NCI-H146 treated with DMSO at 0.1 percent for 48 hours (cell line): ENCODE results near the gene EPS15.
"Not testable (repeated sequence)": the region's sequence is repeated elsewhere in the genome, so short reads cannot be mapped to it uniquely, and the experiment has no call there.

Experiments
- DNase-seq: peaks from one replicate; lab custom pipeline; 2025; ENCODE audit not compliant: unreplicated experiment; lab: John Stamatoyannopoulos, UW

The EPS15 gene

GRCh38 chr1:51543858-51544257 lies 24.8 kb upstream of the EPS15 start:
- no peak for DNase-seq

GRCh38 chr1:51542158-51542953 lies 23.3 kb upstream of the EPS15 start:
- DNase-seq, result no peak

GRCh38 chr1:51541313-51542050 lies 22.4 kb upstream of the EPS15 start:
- no peak for DNase-seq

DNA sequence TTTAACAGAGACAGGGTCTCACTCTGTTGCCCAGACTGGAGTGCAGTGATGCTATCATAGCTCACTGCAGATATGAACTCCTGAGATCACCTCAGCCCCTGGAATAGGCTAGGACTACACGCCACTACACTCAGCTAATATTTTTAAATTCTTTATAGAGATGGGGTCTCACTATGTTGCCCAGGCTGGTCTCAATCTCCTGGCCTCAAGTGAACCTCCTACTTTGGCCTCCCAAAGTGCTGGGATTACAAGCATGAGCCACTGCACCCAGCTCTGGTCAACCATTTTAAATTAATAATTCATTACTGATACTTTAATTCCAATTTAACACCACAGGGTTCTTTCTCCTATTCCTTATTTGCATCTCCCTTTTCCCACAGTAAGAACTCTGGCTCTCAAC lies 18.5 kb upstream of the EPS15 start:
- DNase-seq, result no peak

DNA sequence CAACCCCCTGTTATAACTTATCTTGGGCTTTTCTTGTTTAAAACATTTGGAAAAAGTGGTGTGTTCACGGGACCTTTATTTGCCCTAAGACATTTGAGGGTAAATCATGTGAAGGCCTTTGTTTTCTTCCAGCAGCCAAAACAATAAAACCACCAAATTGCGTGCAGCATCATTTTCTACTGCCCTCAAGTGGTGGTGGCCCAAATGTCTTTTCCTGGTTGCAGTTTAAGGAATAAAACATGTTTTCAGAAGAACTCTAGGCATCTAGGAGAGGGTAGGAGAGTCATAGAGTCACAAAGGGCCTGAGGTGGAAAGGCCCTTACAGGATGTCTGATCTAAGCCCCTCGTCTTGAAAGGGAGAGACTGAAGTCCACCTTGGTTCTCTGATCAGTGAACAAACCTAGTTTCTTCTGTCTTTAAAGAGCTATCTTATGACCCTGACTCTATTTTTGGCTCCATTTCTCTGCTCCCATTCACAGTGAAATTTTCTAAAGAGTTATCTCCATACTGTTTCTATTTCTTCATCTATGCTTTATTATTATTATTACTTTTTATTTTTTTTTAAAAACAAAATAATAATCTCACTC lies 16.0 kb upstream of the EPS15 start:
- DNase-seq, result peak; percentile 9

DNA sequence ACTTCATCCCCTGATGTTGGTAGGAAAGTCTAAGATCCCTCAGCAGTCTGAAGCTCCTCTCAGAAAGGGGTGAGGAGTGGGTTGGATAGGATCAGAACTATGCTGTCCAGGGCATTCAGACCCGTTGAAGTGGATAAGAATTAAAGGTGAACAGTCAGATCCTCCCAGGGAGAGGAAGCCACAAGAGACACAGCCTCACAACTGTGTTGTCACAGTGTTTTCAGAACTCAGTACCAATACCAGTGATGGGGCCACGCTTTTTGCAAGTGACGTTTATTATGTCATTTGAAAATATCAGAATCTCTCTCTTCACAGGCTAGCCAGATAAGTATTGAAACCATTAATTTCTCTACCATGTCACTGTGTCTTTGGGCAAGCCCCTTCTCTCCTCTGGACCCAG lies 15.4 kb upstream of the EPS15 start:
- DNase-seq, result no peak

DNA sequence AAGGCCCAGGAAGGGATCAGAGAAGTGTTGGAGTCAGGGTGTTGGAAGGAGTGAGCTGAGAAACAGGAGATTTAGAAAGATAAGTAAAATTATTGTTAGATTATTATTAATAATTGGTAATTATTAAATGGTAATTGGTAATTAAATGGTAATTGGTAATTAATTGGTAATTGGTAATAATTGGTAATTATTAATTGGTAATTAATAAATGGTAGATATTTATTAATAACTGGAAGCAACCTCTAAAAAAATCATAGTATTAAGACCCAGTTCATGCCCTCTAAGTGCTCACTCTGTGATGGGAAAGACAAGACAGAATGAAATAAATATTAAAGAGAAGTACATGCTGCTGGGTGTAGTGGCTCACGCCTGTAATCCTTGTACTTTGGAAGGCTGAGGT lies 13.8 kb upstream of the EPS15 start:
- no peak for DNase-seq

- DNase-seq, result not testable (repeated sequence)
These were observed 11.4 kb upstream of the EPS15 start for GRCh38 chr1:51530447-51530846.

DNA sequence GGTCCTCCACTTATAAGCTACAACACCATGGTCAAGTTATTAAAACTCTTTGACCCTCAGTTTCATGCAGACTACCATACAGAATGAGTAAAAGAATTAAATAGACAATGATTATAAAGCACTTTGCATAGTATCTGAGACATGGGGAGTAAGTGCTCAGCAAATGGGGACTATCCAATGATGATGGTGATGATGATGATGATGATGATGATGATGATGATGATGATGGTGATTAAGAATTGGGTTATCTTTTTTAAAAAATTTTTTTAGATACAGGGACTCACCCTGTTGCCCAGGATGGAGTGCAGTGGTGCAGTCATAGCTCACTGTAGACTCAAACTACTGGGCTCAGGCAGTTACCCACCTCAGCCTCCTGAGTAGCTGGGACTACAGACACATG lies 8.1 kb upstream of the EPS15 start:
- no peak for DNase-seq

DNA sequence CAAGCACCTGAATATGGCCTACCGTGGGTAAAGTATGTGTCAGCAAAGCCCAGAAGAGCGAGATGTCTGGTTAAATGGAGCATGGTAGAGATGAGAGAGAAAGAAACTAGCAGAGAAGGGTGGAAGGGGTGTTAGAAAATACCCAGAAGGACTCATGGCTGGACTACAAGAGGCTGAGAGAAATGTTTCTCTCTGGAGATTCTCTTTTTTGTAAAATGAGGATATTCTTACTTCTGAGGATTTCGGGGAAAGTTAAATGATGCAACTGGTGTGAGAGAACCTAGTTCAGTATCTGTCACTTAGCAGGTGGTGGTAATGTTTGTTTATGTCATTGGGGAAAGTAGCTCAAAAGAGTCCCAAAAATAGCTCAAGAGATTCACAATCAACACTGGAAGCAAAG lies 7.2 kb upstream of the EPS15 start:
- DNase-seq, result no peak

GRCh38 chr1:51525295-51525694 lies 6.2 kb upstream of the EPS15 start:
- DNase-seq, result no peak

DNA sequence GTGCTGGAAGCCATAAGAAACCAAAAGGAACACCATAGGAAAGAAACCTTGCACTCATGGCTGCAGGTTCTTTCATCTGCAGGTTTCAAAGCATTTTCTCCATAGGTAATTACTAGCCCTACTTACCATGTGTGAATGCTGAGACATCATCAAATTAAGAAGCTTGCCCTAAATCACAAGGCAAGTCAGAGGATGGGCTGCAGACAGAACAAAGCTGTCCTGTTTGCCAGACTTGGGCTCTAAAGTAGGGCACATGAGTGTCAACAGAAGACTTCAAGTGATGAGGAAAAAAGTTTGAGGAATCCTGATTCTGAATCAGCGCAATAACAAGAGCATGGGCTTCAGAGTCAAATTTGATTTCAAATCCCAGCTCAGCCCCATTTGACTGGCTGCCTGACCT lies 5.8 kb upstream of the EPS15 start:
- no peak for DNase-seq

GRCh38 chr1:51523931-51524330 lies 4.9 kb upstream of the EPS15 start:
- no peak for DNase-seq

- no peak for DNase-seq
These were observed 1.7 kb upstream of the EPS15 start for GRCh38 chr1:51520700-51521248.

DNA sequence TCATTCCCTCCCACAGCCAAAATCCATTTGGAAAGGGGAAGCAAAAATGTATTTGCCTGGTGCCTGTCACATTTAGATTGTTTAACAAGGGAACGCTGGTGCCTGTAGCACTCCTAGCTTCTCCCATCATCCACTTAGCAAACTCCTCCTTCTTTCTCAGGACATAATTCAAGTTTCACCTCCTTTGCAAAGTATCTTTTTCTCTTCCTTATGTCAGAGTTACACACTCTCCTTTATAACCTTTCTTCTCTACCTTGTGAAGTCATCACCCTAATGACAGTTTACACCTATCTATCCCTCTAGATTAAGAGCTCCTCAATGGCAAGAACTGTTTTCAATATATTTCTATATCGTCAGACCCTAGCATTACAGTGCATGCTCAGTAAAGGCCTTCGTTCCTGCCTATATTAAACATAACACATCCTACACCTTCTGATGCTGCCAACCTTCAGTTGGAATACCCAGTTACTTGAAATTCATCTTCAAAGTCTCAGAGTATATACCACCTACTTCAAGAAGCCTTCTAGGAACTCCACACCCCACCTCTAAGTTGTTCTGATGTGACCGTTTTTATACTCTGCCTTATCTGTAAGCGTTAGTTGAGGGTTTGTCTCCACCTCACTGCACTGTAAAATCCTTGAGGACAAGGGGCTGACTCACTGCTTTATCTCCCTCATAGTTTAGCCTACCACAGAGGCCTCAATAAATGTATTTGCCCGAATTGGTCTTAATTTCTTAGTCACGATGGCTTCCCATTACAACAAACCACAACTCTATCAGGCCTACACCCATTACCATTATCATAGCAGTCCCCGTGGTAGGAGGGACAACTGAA lies 1.0 kb upstream of the EPS15 start:
- DNase-seq, result no peak

DNA sequence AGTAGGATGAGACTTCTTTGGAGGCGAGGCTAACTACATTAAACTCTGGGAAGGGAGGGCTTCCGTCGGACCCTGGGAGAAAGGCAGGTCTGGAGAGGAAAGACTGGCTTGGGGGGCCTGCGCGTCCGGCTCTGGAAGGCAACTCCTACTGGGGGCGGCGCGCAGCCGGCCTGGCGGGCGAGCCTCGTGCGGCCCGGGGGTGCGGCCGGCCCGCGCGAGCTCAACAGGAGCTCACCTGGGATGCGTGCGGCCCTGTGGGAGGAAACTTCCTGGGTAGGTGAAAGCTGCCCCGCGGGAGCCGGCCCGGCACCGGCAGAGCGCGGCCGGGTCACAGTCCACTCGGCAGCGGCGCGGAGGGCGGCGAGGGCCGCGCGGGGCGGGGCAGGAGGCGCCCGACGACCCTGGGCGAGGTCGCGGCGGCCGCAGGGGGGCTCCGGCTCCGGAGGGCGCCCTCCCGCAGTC lies 449 bp downstream of the EPS15 start:
- no peak for DNase-seq

DNA sequence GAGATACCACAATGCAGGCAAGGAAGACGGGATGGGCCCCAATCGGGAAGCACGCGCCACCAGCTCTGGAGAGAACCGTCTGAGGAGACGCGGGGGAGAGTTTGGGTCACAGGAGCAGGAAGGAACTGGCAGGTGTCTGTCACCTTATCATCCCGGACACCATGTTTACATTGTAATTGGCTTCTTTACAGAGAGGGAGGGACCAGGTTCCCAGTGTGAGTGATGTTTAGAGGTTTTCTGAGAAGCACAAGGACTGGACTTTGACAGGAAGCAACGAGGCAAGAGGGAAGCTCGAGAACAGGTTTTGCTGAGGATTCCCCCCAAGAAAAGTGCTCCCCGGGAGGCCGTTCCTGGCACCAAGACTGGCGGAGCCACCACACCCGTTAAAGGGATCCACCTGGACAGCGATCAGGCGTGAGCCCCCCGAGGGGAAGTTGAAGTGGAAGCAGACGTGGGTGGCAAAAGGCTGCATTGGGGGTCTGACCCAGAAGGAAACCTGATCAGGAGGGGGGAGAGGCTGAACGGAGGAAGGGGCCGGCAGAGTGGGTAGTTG lies 957 bp downstream of the EPS15 start:
- peak; percentile 41 for DNase-seq

DNA sequence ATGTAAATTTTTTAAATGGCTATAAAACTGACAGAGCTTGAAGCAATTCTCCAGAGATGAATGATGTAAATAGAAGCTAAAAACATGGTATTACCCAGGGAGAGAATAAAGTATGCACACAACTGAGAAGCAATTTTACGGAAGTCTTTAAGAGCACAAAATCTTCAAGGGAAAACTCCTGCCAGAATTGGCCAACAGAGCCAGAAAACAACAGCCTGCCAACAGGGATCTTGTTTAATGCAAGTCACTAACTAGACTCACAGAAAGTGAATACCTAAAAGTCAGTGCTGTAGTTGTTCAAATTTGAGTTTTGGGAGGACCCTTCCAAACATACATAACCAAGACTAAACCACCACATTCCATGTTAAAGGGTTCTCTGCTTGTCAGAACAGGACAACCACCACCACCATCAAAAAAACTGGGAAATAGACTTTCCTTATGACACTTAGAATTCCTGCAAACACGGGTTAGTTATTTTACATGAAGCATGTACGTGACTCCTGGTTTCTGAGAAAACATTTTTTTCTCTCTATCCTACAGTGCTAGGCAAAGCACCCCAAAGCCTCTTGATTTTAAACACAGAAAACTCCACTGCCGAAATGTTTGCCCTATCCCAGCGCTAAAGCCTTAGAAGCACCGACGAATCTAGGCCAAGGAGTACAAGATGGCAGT lies 1.6 kb downstream of the EPS15 start:
- no peak for DNase-seq

- DNase-seq, result no peak
These were observed 2.4 kb downstream of the EPS15 start for GRCh38 chr1:51516649-51517158.
